Thoracic aorta (tissue), 2 donors: Measurements from ENCODE around the gene TM9SF3. TPM values are rescaled to one million over a fixed set of nuclear protein-coding genes. Genes with fewer than 3 reads are reported as not detected.
A peak's percentile ranks its signal among the peaks of the same experiment; 100 is the strongest.

Experiments
- ATAC-seq: fragments of 150-250 bp; one replicate; pipeline ENCODE4 v1.8.0; 2017; ENCODE audit warnings: low read depth; ENCODE audit not compliant: insufficient number of reproducible peaks, low FRiP score
- DNase-seq: peaks from one replicate; pipeline ENCODE4 v3.0.0-alpha.2; 2020; ENCODE audit warnings: low spot score
- H3K27ac ChIP-seq, 2 donors: fragments of 200-600 bp; sonication (generic); 1 replicate in 1 of 2; 2 replicates in 1 of 2; pipeline ENCODE4 v1.5.1; 2016; ENCODE audit warnings: mild to moderate bottlenecking in 2 of 2, moderate library complexity in 2 of 2
- H3K27me3 ChIP-seq: fragments of 200-600 bp; sonication (generic); replicated peaks from 2 replicates; pipeline ENCODE4 v1.6.0; 2016; ENCODE audit warnings: mild to moderate bottlenecking; ENCODE audit not compliant: insufficient read depth
- H3K36me3 ChIP-seq: fragments of 200-600 bp; sonication (generic); one replicate; pipeline ENCODE4 v1.5.1; 2016
- H3K4me1 ChIP-seq, 2 donors: fragments of 200-600 bp; sonication (generic); 1 replicate in 1 of 2; 2 replicates in 1 of 2; pipeline versions ENCODE4 v1.5.1 to v1.6.0; 2016; ENCODE audit warnings: low read depth in 2 of 2, mild to moderate bottlenecking in 1 of 2; ENCODE audit not compliant: control insufficient read depth in 1 of 2
- H3K4me3 ChIP-seq: fragments of 200-600 bp; sonication (generic); 2 replicates; pipeline ENCODE4 v1.5.1; 2016; ENCODE audit warnings: mild to moderate bottlenecking
- H3K9me3 ChIP-seq: fragments of 200-600 bp; sonication (generic); 2 replicates; pipeline ENCODE4 v1.5.1; 2016
- CTCF ChIP-seq: fragments of 200-600 bp; sonication (generic); IDR thresholded peaks from one replicate; pipeline ENCODE4 v1.5.1; 2019; ENCODE audit warnings: antibody characterized with exemption
- total RNA-seq, 2 donors: library from RNA; depleted of rRNA; stranded (reverse); fragments of >200 nt; gene quantifications; one replicate each; pipeline versions ENCODE4 v1.1.0 to v1.2.3, GENCODE V29; 2016

TM9SF3 gene
- total RNA-seq, 2 donors from 2014 or later = 68.9 to 125 TPM

GRCh38 chr10:96585736-96586418 is 935 bp downstream of the TM9SF3 start:
- no peaks in the 10 kb centered on the region for H3K27me3 ChIP-seq
- H3K4me3 ChIP-seq = peak overlapping the region; percentile 97
- H3K9me3 ChIP-seq = no peaks in the 10 kb centered on the region
- no peak for DNase-seq
- peak overlapping the region; percentile 98 to 99 for H3K27ac ChIP-seq
- TF ChIP-seq CTCF = no peak
- H3K36me3 ChIP-seq = no peaks in the 10 kb centered on the region
- no peak for ATAC-seq
- peaks cover 35 to 61% of the 10 kb centered on the region in 2 donors for H3K4me1 ChIP-seq

GRCh38 chr10:96584474-96584873 is 2.3 kb downstream of the TM9SF3 start:
- Histone ChIP-seq H3K4me1 (peaks cover 38 to 70% of the 10 kb centered on the region in 2 donors), H3K27ac (no peak overlapping the region), H3K36me3 (no peaks in the 10 kb centered on the region)

DNA sequence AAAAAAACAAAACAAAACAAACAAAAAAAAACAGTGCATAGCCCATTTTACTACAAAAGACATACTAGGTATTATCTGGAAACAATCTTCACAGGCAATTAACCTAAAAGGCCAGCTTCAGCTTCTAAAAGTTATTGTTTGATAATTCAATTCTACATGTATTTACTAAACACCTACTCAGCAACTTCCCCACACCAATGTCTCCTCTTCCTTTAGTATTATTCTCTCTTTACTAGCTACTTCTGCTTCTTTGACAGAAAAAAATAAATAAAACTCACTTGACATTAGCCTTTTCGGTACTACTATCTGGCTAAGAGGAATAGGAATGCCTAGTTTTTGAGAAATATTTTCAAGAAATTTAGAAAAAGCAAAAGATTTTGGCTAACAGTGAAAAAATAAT is 2.8 kb downstream of the TM9SF3 start:
- TF ChIP-seq CTCF = no peak
- no peaks in the 10 kb centered on the region for H3K27me3 ChIP-seq
- DNase-seq = no peak
- H3K9me3 ChIP-seq = no peaks in the 10 kb centered on the region
- no peaks in the 10 kb centered on the region for H3K36me3 ChIP-seq
- no peak overlapping the region for H3K27ac ChIP-seq
- no peak overlapping the region for H3K4me3 ChIP-seq
- peaks cover 42 to 72% of the 10 kb centered on the region in 2 donors for H3K4me1 ChIP-seq
- no peak for ATAC-seq

More at GRCh38 chr10:96584474-96584873, 2.3 kb downstream of the TM9SF3 start:
- H3K4me3 ChIP-seq = peak overlapping the region; percentile 97
- H3K9me3 ChIP-seq = no peaks in the 10 kb centered on the region
- no peak for TF ChIP-seq CTCF
- ATAC-seq (no peak), DNase-seq (no peak)
- no peaks in the 10 kb centered on the region for H3K27me3 ChIP-seq

DNA sequence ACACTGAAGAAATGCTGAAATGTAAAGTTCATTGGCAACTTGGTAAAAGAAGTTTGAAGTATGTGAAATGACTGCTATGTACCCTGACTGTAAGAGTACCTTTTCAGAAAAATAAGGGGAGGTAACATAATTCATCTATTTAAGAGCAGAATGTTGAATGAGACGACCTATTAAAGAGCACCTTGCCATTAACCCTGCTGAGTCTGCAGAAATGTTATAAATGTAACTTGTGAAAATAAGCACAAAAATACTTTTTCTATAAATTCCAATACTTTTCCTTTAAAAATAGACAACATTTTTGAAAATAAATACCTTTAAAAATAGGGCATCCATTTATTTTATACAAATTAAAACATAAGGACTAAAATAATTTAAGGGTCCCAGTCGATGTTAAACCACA is 7.7 kb downstream of the TM9SF3 start:
- H3K36me3 ChIP-seq = no peaks in the 10 kb centered on the region
- H3K9me3 ChIP-seq = no peaks in the 10 kb centered on the region
- ATAC-seq (no peak), DNase-seq (no peak)
- TF ChIP-seq CTCF = no peak
- peaks cover 35 to 62% of the 10 kb centered on the region in 2 donors for H3K4me1 ChIP-seq
- H3K27ac ChIP-seq = no peak overlapping the region
- H3K4me3 ChIP-seq = no peak overlapping the region
- no peaks in the 10 kb centered on the region for H3K27me3 ChIP-seq

DNA sequence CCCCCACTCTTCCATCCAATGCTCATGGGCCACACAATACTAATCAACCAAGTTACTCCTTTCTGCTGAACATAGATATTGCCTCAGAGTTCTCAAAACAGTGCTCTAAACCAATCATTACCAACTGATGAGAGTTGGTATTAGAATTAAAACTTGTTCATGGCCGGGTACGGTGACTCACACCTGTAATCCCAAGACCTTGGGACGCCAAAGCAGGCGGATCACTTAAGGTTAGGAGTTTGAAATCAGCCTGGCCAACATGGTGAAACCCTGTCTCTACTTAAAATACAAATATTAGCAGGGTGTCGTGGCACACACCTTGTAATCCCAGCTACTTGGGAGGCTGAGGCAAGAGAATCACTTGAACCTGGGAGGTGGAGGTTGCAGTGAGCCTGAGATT is 8.2 kb downstream of the TM9SF3 start:
- Histone ChIP-seq H3K27me3 (no peaks in the 10 kb centered on the region), H3K27ac (no peak overlapping the region), H3K4me1 (peaks cover 31 to 57% of the 10 kb centered on the region in 2 donors), H3K36me3 (no peaks in the 10 kb centered on the region), H3K9me3 (no peaks in the 10 kb centered on the region), H3K4me3 (no peak overlapping the region)
- ATAC-seq (no peak), DNase-seq (no peak)
- TF ChIP-seq CTCF = no peak
